Upper lobe of left lung (tissue), 6 donors: ENCODE results near the gene TICAM2. TPM values are rescaled to one million over a fixed set of nuclear protein-coding genes. Genes with fewer than 3 reads are reported as not detected.

Experiments used
- ATAC-seq, 2 donors: fragments of 200-7000 bp; cut with Tn5 transposase; one replicate each; pipeline ENCODE4 v1.9.1; 2022; ENCODE audit warnings: mild to moderate bottlenecking in 2 of 2, moderate library complexity in 2 of 2; ENCODE audit not compliant: low FRiP score in 2 of 2
- DNase-seq, 2 donors: peaks; one replicate each; pipeline ENCODE4 v3.0.0-alpha.2; 2019 to 2020
- H3K27ac ChIP-seq, 4 donors: fragments of 200-600 bp; sonication (generic); one replicate each; pipeline ENCODE4 v1.5.1; 2016 to 2019
- H3K27me3 ChIP-seq, 4 donors: fragments of 200-600 bp; sonication (generic); one replicate each; pipeline ENCODE4 v1.5.1; 2017 to 2019
- H3K36me3 ChIP-seq, 4 donors: fragments of 200-600 bp; sonication (generic); one replicate each; pipeline ENCODE4 v1.5.1; 2016 to 2019
- H3K4me1 ChIP-seq, 4 donors: fragments of 200-600 bp; sonication (generic); one replicate each; pipeline ENCODE4 v1.5.1; 2018 to 2019
- H3K4me3 ChIP-seq, 4 donors: fragments of 200-600 bp; sonication (generic); one replicate each; pipeline ENCODE4 v1.5.1; 2017 to 2019; ENCODE audit warnings: mild to moderate bottlenecking in 2 of 4, moderate library complexity in 1 of 4
- H3K9me3 ChIP-seq, 4 donors: fragments of 200-600 bp; sonication (generic); one replicate each; pipeline ENCODE4 v1.5.1; 2018 to 2019
- CTCF ChIP-seq, 6 experiments: fragments of 450-650 bp in 4 of 6; fragments of 200-600 bp in 2 of 6; sonication (generic) in 2 of 6; IDR thresholded peaks; one replicate each; pipeline ENCODE4 v1.5.1; 2016 to 2019; ENCODE audit warnings: antibody characterized with exemption in 6 of 6
- EP300 ChIP-seq, 4 donors: sonication (generic); formaldehyde crosslinking; IDR thresholded peaks; one replicate each; pipeline ENCODE4 v1.5.1; 2017; ENCODE audit warnings: antibody characterized with exemption in 4 of 4, control low read depth in 2 of 4
- POLR2A ChIP-seq, 4 donors: fragments of 450-650 bp; IDR thresholded peaks; one replicate each; pipeline ENCODE4 v1.5.1; 2016 to 2017; ENCODE audit warnings: antibody characterized with exemption in 4 of 4, mild to moderate bottlenecking in 2 of 4
- POLR2AphosphoS5 ChIP-seq, 2 donors: sonication (generic); formaldehyde crosslinking; IDR thresholded peaks; one replicate each; pipeline ENCODE4 v1.5.1; 2017; ENCODE audit warnings: antibody characterized with exemption in 2 of 2
- WGBS, 2 donors: methylation state at CpG; one replicate each; pipeline ENCODE4 v1.1.5; 2017 to 2018; 5-methylcytosine and 5-hydroxymethylcytosine counted together
- total RNA-seq, 6 donors: library from RNA; depleted of rRNA in 4 of 6; stranded (reverse); fragments of >200 nt in 4 of 6; gene quantifications; one replicate each; pipeline versions ENCODE4 v1.1.0 to v1.2.1, GENCODE V29; 2016 to 2021
- donor health status: DM: no; HTN: no; CAD: no; lungs with moderate emphysema.
- donor health status: DM: no; HTN: yes; CAD: no; lungs with severe emphysema.

The TICAM2 gene
- total RNA-seq, 6 donors from 2014 or later: 0.30 to 6.7 (median 1.8) TPM

GRCh38 chr5:115634343-115635132, 32.3 kb upstream of the TICAM2 start:
- no peaks in the 10 kb centered on the region for H3K36me3 ChIP-seq
- ATAC-seq: peak; percentile 94 to 97
- no peaks in the 10 kb centered on the region for H3K27me3 ChIP-seq
- DNase-seq: peak in 1 of 2 donors; percentile 87
- no peaks in the 10 kb centered on the region for H3K9me3 ChIP-seq
- TF ChIP-seq POLR2A (IDR thresholded peaks at IDR 0.05) (no peak), CTCF (IDR thresholded peaks at IDR 0.05) (peak; percentile 72 to 91 (median 84))
- peak overlapping the region; percentile 11 to 80 (median 78) for H3K27ac ChIP-seq
- H3K4me3 ChIP-seq: peak overlapping the region in 3 of 4 donors; percentile 33 to 43 (median 35)
- WGBS, 2 donors: 2 to 3% methylated on average over 8 of the region's 8 CpGs
- H3K4me1 ChIP-seq: peaks cover 0 to 6% (median 4%) of the 10 kb centered on the region in 4 donors

- Histone ChIP-seq H3K27me3 (no peaks in the 10 kb centered on the region), H3K27ac (no peak overlapping the region), H3K4me3 (no peak overlapping the region), H3K36me3 (no peaks in the 10 kb centered on the region), H3K9me3 (no peaks in the 10 kb centered on the region), H3K4me1 (peaks cover 3 to 8% (median 5%) of the 10 kb centered on the region in 4 donors)
- no peak for ATAC-seq
- WGBS, 2 donors: 87 to 97% methylated on average over 1 of the region's 1 CpG
- TF ChIP-seq CTCF (IDR thresholded peaks at IDR 0.05): no peak
- TF ChIP-seq POLR2A (IDR thresholded peaks at IDR 0.05): no peak
- TF ChIP-seq POLR2AphosphoS5 (IDR thresholded peaks at IDR 0.05): no peak
- TF ChIP-seq EP300 (IDR thresholded peaks at IDR 0.05): no peak
- no peak for DNase-seq
These were observed 27.6 kb upstream of the TICAM2 start for GRCh38 chr5:115629903-115630302.

- H3K27ac ChIP-seq: no peak overlapping the region
- ATAC-seq (no peak), DNase-seq (no peak)
- TF ChIP-seq POLR2A (IDR thresholded peaks at IDR 0.05) (no peak), EP300 (IDR thresholded peaks at IDR 0.05) (no peak), CTCF (IDR thresholded peaks at IDR 0.05) (no peak), POLR2AphosphoS5 (IDR thresholded peaks at IDR 0.05) (no peak)
- H3K9me3 ChIP-seq: no peaks in the 10 kb centered on the region
- no peak overlapping the region for H3K4me3 ChIP-seq
- H3K27me3 ChIP-seq: no peaks in the 10 kb centered on the region
- WGBS, 2 donors: 73 to 77% methylated on average over 5 of the region's 5 CpGs
- H3K36me3 ChIP-seq: peaks cover 0 to 6% (median 0%) of the 10 kb centered on the region in 4 donors
- H3K4me1 ChIP-seq: peaks cover 22 to 29% (median 25%) of the 10 kb centered on the region in 4 donors
These were observed 25.1 kb upstream of the TICAM2 start for GRCh38 chr5:115627295-115627865.

GRCh38 chr5:115626445-115626823, 24.2 kb upstream of the TICAM2 start:
- peak overlapping the region; percentile 20 to 88 (median 73) for H3K4me3 ChIP-seq
- 0 to 1% methylated on average over 9 of the region's 9 CpGs for WGBS, 2 donors
- peaks cover 0 to 7% (median 0%) of the 10 kb centered on the region in 4 donors for H3K36me3 ChIP-seq
- peak; percentile 41 to 43 for ATAC-seq
- no peaks in the 10 kb centered on the region for H3K9me3 ChIP-seq
- peak overlapping the region; percentile 89 to 98 (median 96) for H3K27ac ChIP-seq
- H3K27me3 ChIP-seq: no peaks in the 10 kb centered on the region
- H3K4me1 ChIP-seq: peaks cover 22 to 31% (median 29%) of the 10 kb centered on the region in 4 donors
- DNase-seq: no peak
- TF ChIP-seq CTCF (IDR thresholded peaks at IDR 0.05): no peak
- no peak for TF ChIP-seq EP300 (IDR thresholded peaks at IDR 0.05)
- no peak for TF ChIP-seq POLR2A (IDR thresholded peaks at IDR 0.05)
- TF ChIP-seq POLR2AphosphoS5 (IDR thresholded peaks at IDR 0.05): no peak
